AG04449 (cell line): ENCODE data around the gene RNF126.

Source experiments
- CTCF ChIA-PET: fragments of 350-600 bp; formaldehyde crosslinking; extraction: SDS; loops from one replicate; lab custom pipeline; 2021; ENCODE audit warnings: antibody characterized with exemption; lab: Yijun Ruan, JAX
- POLR2A ChIA-PET: fragments of 400-600, 350-600 bp; formaldehyde crosslinking; extraction: SDS; loops from one replicate; lab custom pipeline; 2020; ENCODE audit warnings: antibody characterized with exemption, inconsistent platforms; lab: Yijun Ruan, JAX
- DNase-seq: peaks from one replicate; pipeline ENCODE4 v3.0.0-alpha.2; 2010; ENCODE audit warnings: low read depth, low spot score
- H3K4me3 ChIP-seq: 2 replicates; pipeline ENCODE4 v1.5.1; 2011; ENCODE audit warnings: low read depth, mild to moderate bottlenecking, control low read depth, low read length
- TF ChIP-seq, protein P1 (sequence below): IDR thresholded peaks from one replicate; pipeline ENCODE4 v1.5.1; 2011; ENCODE audit warnings: mild to moderate bottlenecking, moderate library complexity, low read length, control low read depth, inconsistent platforms; ENCODE audit not compliant: insufficient read depth; ENCODE audit errors: missing control alignments

The RNF126 gene

GRCh38 chr19:617551-618246, 45.3 kb downstream of the RNF126 start:
- CTCF ChIA-PET, result no interaction called here
- POLR2A ChIA-PET, result no interaction called here

GRCh38 chr19:616747-617526, 46.1 kb downstream of the RNF126 start:
- CTCF ChIA-PET, result interaction anchor here (0.6 kb wide), 1 partner anchor 32 kb away, joined by 3 read pairs; no protein-coding TSS in a partner anchor
- TF ChIP-seq, protein P1, sequence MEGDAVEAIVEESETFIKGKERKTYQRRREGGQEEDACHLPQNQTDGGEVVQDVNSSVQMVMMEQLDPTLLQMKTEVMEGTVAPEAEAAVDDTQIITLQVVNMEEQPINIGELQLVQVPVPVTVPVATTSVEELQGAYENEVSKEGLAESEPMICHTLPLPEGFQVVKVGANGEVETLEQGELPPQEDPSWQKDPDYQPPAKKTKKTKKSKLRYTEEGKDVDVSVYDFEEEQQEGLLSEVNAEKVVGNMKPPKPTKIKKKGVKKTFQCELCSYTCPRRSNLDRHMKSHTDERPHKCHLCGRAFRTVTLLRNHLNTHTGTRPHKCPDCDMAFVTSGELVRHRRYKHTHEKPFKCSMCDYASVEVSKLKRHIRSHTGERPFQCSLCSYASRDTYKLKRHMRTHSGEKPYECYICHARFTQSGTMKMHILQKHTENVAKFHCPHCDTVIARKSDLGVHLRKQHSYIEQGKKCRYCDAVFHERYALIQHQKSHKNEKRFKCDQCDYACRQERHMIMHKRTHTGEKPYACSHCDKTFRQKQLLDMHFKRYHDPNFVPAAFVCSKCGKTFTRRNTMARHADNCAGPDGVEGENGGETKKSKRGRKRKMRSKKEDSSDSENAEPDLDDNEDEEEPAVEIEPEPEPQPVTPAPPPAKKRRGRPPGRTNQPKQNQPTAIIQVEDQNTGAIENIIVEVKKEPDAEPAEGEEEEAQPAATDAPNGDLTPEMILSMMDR, result no peak
- no peak overlapping the region for H3K4me3 ChIP-seq
- no peak for DNase-seq
- POLR2A ChIA-PET, result no interaction called here

More at GRCh38 chr19:617551-618246, 45.3 kb downstream of the RNF126 start:
- no peak overlapping the region for H3K4me3 ChIP-seq
- TF ChIP-seq, protein P1, result no peak
- DNase-seq, result no peak

- ChIA-PET POLR2A (no interaction called here), CTCF (interaction anchor here (0.6 kb wide), 1 partner anchor 32 kb away, joined by 3 read pairs; no protein-coding TSS in a partner anchor)
- DNase-seq, result no peak
- H3K4me3 ChIP-seq, result no peak overlapping the region
- TF ChIP-seq, protein P1, result no peak
Measured at GRCh38 chr19:616062-616700, 46.8 kb downstream of the RNF126 start.

GRCh38 chr19:615619-616018, 47.4 kb downstream of the RNF126 start:
- ChIA-PET CTCF (no interaction called here), POLR2A (no interaction called here)
- TF ChIP-seq, protein P1, result no peak
- no peak overlapping the region for H3K4me3 ChIP-seq
- no peak for DNase-seq

GRCh38 chr19:613732-614567, 49.1 kb downstream of the RNF126 start:
- ChIA-PET POLR2A (no interaction called here), CTCF (no interaction called here)
- TF ChIP-seq, protein P1, result no peak
- H3K4me3 ChIP-seq, result no peak overlapping the region
- no peak for DNase-seq
